ENCODE data around the gene JOSD1. TPM values are rescaled to one million over a fixed set of nuclear protein-coding genes. Genes with fewer than 3 reads are reported as not detected.

JOSD1 gene
- total RNA-seq, 1 donor from 2014 or later, result 74.6 TPM

- intact Hi-C loops (cut with micrococcal nuclease), result no loop called here
Observed at GRCh38 chr22:38715176-38715764, 14.5 kb upstream of the JOSD1 start.

DNA sequence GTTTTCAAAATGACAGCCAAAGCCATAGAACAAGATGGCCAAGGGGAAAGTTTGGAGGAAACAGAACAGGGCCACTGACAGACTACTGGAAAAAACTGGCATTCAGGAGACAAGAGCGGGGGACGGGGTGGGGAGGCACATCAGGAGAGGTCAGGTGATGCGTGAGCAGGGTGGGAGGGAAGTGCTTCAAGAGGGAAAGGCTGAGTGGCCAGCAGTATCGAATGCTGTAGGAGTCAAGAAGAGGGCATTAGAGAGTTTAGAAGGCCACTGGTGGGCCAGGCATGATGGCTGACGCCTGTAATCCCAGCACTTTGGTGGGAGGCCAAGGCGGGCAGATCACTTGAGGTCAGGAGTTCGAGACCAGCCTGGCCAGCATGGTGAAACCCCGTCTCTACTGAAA is 13.2 kb upstream of the JOSD1 start:
- intact Hi-C loops (cut with micrococcal nuclease), result no loop called here

DNA sequence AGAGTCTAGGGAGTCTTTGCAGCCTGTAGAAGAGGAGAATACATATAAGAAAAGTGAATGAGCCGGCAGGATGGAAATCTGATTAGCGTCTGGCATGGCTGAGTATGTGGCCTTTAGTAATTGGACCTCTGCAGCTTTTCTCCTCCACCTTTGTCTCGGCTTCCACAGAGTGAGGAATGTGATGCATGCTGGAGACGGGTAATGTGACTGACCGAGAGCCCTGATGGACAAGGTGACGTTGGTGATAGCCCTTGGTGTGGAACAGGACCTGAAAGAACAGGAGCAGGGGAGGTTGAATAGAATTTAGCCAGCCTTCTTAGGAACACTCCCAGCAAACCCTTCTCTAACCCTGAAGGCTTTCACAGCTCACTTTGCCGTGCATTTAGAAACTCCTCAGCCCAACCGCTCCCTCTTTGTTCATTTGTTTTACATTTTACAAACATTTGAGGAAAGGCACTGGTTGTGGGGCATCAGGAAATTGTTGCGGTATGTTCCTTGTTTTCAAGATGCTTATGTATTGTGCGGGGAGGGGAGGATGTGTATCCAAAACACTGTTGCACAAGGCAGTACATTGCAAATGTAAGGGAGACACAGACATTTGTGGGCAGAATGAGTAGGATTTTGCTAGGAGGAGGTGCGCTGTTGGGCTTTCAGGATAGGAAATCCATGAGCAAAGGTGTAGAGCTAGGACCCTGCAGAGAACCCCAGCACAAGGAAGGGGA is 11.9 kb upstream of the JOSD1 start:
- intact Hi-C loops (cut with micrococcal nuclease), result no loop called here

GRCh38 chr22:38710866-38711265 is 10.1 kb upstream of the JOSD1 start:
- intact Hi-C loops (cut with micrococcal nuclease), result no loop called here

DNA sequence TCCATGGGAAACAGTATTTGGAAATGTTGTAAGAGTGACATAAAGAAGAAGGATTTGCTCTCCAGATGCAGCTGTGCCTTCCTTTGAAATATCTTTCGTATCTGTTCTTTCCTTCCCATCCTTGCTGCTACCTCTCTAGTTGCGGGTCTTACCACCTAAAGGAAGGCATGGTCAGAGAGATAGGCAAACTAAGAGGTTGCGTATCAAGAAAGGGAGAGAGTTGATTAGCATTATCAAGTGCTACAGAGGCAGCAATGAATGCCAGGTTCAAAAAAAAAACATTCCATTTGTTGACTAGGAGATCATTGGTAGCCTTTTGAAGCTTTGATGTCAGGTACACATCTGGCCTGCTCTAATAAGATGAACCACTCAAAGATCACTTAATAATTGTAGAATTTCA is 9.6 kb upstream of the JOSD1 start:
- intact Hi-C loops (cut with micrococcal nuclease), result no loop called here

DNA sequence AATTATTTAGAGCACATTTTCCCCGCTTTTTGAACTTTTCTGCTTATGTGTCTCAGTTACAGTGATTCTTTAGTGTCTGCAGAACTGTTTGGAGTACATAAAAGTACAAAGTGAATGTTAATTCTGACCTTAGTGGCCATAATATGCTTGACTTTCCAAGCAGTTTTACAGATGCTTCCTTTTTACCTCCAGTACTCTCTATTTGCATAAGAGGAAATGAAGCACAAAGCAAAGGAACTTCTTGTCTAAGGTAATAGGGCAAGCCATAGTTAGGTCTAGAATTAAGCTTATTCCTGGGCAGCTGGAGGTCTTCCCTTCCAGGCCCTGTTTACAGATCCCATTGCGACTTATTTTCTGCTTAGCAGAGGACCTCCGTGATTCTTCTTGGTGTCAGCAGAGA is 8.6 kb upstream of the JOSD1 start:
- intact Hi-C loops (cut with micrococcal nuclease), result loop anchor here (5.0 kb wide), 3 partner anchors 312 to 813 kb away; partner anchors contain the start of genes ATF4 and TMEM184B

DNA sequence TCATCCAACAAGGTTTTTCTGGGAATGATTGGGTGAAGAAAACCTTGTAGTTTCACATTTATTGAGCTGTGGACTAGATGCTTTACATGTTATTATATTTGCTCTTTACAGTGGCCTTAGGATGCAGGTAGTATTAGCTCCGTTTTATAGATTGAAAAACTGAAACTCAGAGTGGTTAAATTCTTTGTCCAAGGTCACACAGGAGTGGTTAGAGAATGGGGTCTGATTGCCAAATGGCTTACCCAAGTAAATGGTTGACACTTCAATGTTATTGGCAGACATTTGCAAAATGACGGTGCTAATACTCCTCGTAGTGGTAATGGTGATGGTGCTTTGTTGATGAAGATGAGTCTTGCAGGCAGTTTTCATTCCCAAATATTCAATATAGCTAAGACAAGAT is 7.2 kb upstream of the JOSD1 start:
- intact Hi-C loops (cut with micrococcal nuclease), result loop anchor here (5.0 kb wide), 3 partner anchors 311 to 814 kb away; partner anchors contain the start of genes ATF4 and TMEM184B

- intact Hi-C loops (cut with micrococcal nuclease), result loop anchor here (5.0 kb wide), 3 partner anchors 310 to 815 kb away; partner anchors contain the start of genes ATF4 and TMEM184B
Observed at GRCh38 chr22:38707346-38707745, 6.6 kb upstream of the JOSD1 start.

DNA sequence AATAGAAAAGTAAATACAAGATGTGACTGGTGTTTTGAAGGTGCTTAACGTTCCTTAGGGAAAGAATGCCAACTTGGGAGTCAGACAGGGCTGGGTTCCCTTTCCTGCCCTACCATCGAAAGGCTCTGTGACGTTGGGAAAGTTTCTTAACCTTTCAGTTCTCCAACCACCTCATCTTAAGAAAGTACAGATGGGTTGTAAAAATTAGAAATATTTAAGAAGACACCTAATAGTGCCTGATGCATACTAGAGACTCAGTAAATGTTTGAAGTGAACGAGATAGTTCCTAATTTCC is 6.1 kb upstream of the JOSD1 start:
- intact Hi-C loops (cut with micrococcal nuclease), result loop anchor here (5.0 kb wide), 3 partner anchors 310 to 815 kb away; partner anchors contain the start of genes ATF4 and TMEM184B

GRCh38 chr22:38706101-38706900 is 5.6 kb upstream of the JOSD1 start:
- intact Hi-C loops (cut with micrococcal nuclease), result loop anchor here (5.0 kb wide), 3 partner anchors 309 to 816 kb away; partner anchors contain the start of genes ATF4 and TMEM184B

DNA sequence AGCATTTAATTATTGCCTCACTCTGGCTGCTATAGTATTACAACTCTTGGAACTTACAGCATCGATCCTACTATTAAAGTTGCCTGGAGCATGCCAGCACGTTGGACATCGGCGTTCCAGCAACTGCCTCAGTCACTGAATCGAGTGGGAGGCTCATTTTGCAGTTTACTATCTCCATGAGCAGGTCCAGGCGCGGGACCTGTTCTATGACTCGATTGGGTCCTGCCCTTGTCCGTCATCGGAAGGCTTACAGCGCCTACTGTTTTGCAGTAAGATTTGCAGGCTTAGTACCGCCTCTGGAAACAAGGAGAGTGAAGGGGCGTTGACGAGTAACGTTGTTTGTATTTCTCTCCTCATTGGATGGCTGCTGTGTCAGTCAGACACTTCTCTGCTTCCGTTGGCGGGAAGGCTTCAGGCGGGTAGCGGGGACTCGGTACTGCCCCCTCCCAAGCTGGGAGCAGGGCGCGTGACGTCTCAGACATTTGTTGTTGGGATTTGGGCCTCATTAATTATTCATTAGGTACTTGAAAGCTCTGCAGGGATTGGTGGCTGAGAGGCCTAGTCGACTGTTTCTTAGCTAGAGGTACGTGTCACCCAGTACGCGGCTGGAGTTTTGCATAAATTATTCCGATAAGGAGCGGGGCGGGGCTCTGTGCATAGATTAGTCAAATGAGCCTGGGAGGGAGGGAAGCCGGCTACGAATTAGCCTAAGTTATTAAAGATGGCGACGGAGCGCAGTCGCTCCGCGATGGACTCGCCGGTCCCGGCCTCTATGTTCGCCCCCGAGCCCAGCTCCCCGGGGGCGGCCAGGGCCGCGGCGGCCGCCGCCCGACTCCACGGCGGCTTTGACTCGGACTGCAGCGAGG is 4.7 kb upstream of the JOSD1 start, which contains the start of gene GTPBP1:
Gene GTPBP1, plus strand, starts transcription at position 710 of the 866 bp plus-strand sequence. Its CDS starts 12 bp downstream, at position 722.
- intact Hi-C loops (cut with micrococcal nuclease), result loop anchor here (1.0 to 5.0 kb wide), 16 partner anchors 24 to 817 kb away; partner anchors contain the start of genes ATF4, CBX6, CBX7 and CBY1

- intact Hi-C loops (cut with micrococcal nuclease), result loop anchor here (1.0 to 5.0 kb wide), 16 partner anchors 23 to 818 kb away; partner anchors contain the start of genes ATF4, CBX6, CBX7 and CBY1
Observed at GRCh38 chr22:38704654-38705234, 4.0 kb upstream of the JOSD1 start.

DNA sequence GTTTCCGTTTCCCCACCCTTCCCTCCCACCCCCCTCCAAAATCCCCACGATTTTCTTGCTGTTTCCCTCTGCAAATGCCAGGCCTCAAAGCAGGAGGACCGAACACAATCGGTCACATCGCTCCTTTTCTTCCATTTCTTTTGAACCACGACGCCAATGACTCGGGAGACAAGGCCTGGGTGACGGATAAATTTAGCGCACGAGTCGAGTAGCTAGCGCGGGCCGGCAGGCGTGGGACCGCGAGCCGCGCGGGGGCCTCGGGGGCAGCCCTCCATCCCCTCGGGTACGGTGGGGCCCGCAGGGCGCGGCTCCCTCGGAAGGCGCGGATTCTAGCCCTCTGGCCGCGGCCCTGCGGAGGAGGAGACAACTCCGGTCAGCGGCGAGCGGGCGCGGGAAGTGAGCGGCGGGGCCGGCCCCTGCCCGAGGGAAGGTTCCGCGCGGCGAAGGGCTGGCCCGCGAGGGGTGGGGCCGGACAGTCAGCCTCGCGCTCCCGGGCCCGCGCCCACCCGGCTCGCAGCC is 414 bp downstream of the JOSD1 start:
- intact Hi-C loops (cut with micrococcal nuclease), result loop anchor here (1.0 to 2.0 kb wide), 2 partner anchors 19 to 1476 kb away; partner anchors contain the start of genes TNRC6B and TOMM22

DNA sequence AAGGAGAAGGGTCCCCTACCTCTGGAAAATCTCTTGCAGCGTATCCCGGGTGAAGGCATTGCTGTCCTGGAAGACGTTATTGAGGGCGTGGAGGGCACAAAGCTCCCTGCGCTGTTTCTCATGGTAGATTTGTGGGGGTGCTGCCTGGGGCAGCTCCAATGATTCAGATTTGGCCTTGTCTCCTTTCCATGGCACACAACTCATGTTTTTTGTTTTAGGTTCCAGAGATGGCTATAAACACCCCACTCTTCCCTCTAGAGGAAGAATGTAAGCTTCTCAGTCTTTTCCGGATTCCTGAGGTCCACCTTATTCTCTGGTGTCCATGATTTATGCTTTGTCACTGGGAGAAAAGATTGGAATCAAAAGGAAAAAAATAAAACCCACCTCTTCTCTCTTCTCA is 959 bp downstream of the JOSD1 start:
- intact Hi-C loops (cut with micrococcal nuclease), result loop anchor here (1.0 to 2.0 kb wide), 2 partner anchors 18 to 1477 kb away; partner anchors contain the start of genes TNRC6B and TOMM22

- intact Hi-C loops (cut with micrococcal nuclease), result no loop called here
Observed at GRCh38 chr22:38699143-38699542, 1.6 kb downstream of the JOSD1 start.

GRCh38 chr22:38698407-38699094 is 2.2 kb downstream of the JOSD1 start:
- intact Hi-C loops (cut with micrococcal nuclease), result no loop called here

- intact Hi-C loops (cut with micrococcal nuclease), result no loop called here
Observed at GRCh38 chr22:38697425-38698089, 3.2 kb downstream of the JOSD1 start.

GRCh38 chr22:38696606-38697424 is 3.9 kb downstream of the JOSD1 start:
- intact Hi-C loops (cut with micrococcal nuclease), result loop anchor here (1.0 kb wide), 1 partner anchor 16 kb away; the partner anchor contains the start of gene TOMM22

All from T-helper 1 cell treated with Interleukin-12 subunit alpha and Interleukin-12 subunit beta and Interleukin-4 antibody, amounts not matched to agents 30 ng/mL and 1 ng/mL, for 36 hours (primary cell).